ENCODE results near the gene TARBP1.
A peak's percentile ranks its signal among the peaks of the same experiment; 100 is the strongest.
"Not testable (repeated sequence)": the region's sequence is repeated elsewhere in the genome, so short reads cannot be mapped to it uniquely, and the experiment has no call there.

TARBP1 gene

GRCh38 chr1:234517110-234517802, 38.3 kb upstream of the TARBP1 start:
- Histone ChIP-seq H3K4me1 (ENCODE audit: control insufficient read depth, insufficient read depth, low read length) (peaks cover 16% of the 10 kb centered on the region), H3K4me2 (ENCODE audit: low read length) (no peak overlapping the region)

GRCh38 chr1:234515821-234516241, 36.9 kb upstream of the TARBP1 start:
- H3K9ac ChIP-seq (ENCODE audit: low read depth, low read length), result peak overlapping the region; percentile 18
- no peaks in the 10 kb centered on the region for H3K9me3 ChIP-seq (replicated peaks; ENCODE audit: low read length)
- no peaks in the 10 kb centered on the region for H3K27me3 ChIP-seq (ENCODE audit: control insufficient read depth, insufficient read depth, low read length)
- no peak overlapping the region for H3K4me3 ChIP-seq (ENCODE audit: low read length)
- H3K4me2 ChIP-seq (ENCODE audit: low read length), result peak overlapping the region; percentile 44
- H3K4me1 ChIP-seq (ENCODE audit: control insufficient read depth, insufficient read depth, low read length), result peaks cover 15% of the 10 kb centered on the region
- H3K36me3 ChIP-seq (ENCODE audit: insufficient read depth, low read length), result no peaks in the 10 kb centered on the region

More at GRCh38 chr1:234517110-234517802, 38.3 kb upstream of the TARBP1 start:
- Histone ChIP-seq H3K9me3 (replicated peaks; ENCODE audit: low read length) (no peaks in the 10 kb centered on the region), H3K36me3 (ENCODE audit: insufficient read depth, low read length) (no peaks in the 10 kb centered on the region), H3K4me3 (ENCODE audit: low read length) (no peak overlapping the region), H3K9ac (ENCODE audit: low read depth, low read length) (no peak overlapping the region), H3K27me3 (ENCODE audit: control insufficient read depth, insufficient read depth, low read length) (no peaks in the 10 kb centered on the region)

GRCh38 chr1:234515411-234515810, 36.4 kb upstream of the TARBP1 start:
- Histone ChIP-seq H3K4me3 (ENCODE audit: low read length) (no peak overlapping the region), H3K36me3 (ENCODE audit: insufficient read depth, low read length) (no peaks in the 10 kb centered on the region), H3K27me3 (ENCODE audit: control insufficient read depth, insufficient read depth, low read length) (no peaks in the 10 kb centered on the region), H3K4me2 (ENCODE audit: low read length) (peak overlapping the region; percentile 44), H3K9me3 (replicated peaks; ENCODE audit: low read length) (no peaks in the 10 kb centered on the region), H3K9ac (ENCODE audit: low read depth, low read length) (peak overlapping the region; percentile 18), H3K4me1 (ENCODE audit: control insufficient read depth, insufficient read depth, low read length) (peaks cover 15% of the 10 kb centered on the region)

- Histone ChIP-seq H3K4me1 (ENCODE audit: control insufficient read depth, insufficient read depth, low read length) (peaks cover 23% of the 10 kb centered on the region), H3K27me3 (ENCODE audit: control insufficient read depth, insufficient read depth, low read length) (no peaks in the 10 kb centered on the region), H3K4me3 (ENCODE audit: low read length) (no peak overlapping the region), H3K9me3 (replicated peaks; ENCODE audit: low read length) (no peaks in the 10 kb centered on the region), H3K9ac (ENCODE audit: low read depth, low read length) (no peak overlapping the region), H3K4me2 (ENCODE audit: low read length) (no peak overlapping the region), H3K36me3 (ENCODE audit: insufficient read depth, low read length) (no peaks in the 10 kb centered on the region)
Observed at GRCh38 chr1:234512451-234512861, 33.5 kb upstream of the TARBP1 start.

GRCh38 chr1:234509457-234510328, 30.7 kb upstream of the TARBP1 start:
- H3K4me2 ChIP-seq (ENCODE audit: low read length), result no peak overlapping the region
- H3K36me3 ChIP-seq (ENCODE audit: insufficient read depth, low read length), result no peaks in the 10 kb centered on the region
- no peak overlapping the region for H3K4me3 ChIP-seq (ENCODE audit: low read length)
- no peaks in the 10 kb centered on the region for H3K9me3 ChIP-seq (replicated peaks; ENCODE audit: low read length)
- H3K9ac ChIP-seq (ENCODE audit: low read depth, low read length), result no peak overlapping the region
- H3K4me1 ChIP-seq (ENCODE audit: control insufficient read depth, insufficient read depth, low read length), result peaks cover 19% of the 10 kb centered on the region
- H3K27me3 ChIP-seq (ENCODE audit: control insufficient read depth, insufficient read depth, low read length), result no peaks in the 10 kb centered on the region

- Histone ChIP-seq H3K4me1 (ENCODE audit: control insufficient read depth, insufficient read depth, low read length) (peaks cover 19% of the 10 kb centered on the region), H3K4me3 (ENCODE audit: low read length) (no peak overlapping the region), H3K27me3 (ENCODE audit: control insufficient read depth, insufficient read depth, low read length) (no peaks in the 10 kb centered on the region), H3K4me2 (ENCODE audit: low read length) (no peak overlapping the region), H3K36me3 (ENCODE audit: insufficient read depth, low read length) (no peaks in the 10 kb centered on the region), H3K9ac (ENCODE audit: low read depth, low read length) (no peak overlapping the region), H3K9me3 (replicated peaks; ENCODE audit: low read length) (no peaks in the 10 kb centered on the region)
Observed at GRCh38 chr1:234507626-234508387, 28.8 kb upstream of the TARBP1 start.

GRCh38 chr1:234507089-234507488, 28.1 kb upstream of the TARBP1 start:
- Histone ChIP-seq H3K4me3 (ENCODE audit: low read length) (no peak overlapping the region), H3K9ac (ENCODE audit: low read depth, low read length) (no peak overlapping the region), H3K4me1 (ENCODE audit: control insufficient read depth, insufficient read depth, low read length) (peaks cover 19% of the 10 kb centered on the region), H3K9me3 (replicated peaks; ENCODE audit: low read length) (no peaks in the 10 kb centered on the region), H3K36me3 (ENCODE audit: insufficient read depth, low read length) (no peaks in the 10 kb centered on the region), H3K4me2 (ENCODE audit: low read length) (no peak overlapping the region), H3K27me3 (ENCODE audit: control insufficient read depth, insufficient read depth, low read length) (no peaks in the 10 kb centered on the region)

GRCh38 chr1:234505769-234506102, 26.8 kb upstream of the TARBP1 start:
- H3K4me3 ChIP-seq (ENCODE audit: low read length), result no peak overlapping the region
- H3K4me1 ChIP-seq (ENCODE audit: control insufficient read depth, insufficient read depth, low read length), result peaks cover 30% of the 10 kb centered on the region
- no peak overlapping the region for H3K4me2 ChIP-seq (ENCODE audit: low read length)
- no peaks in the 10 kb centered on the region for H3K36me3 ChIP-seq (ENCODE audit: insufficient read depth, low read length)
- no peaks in the 10 kb centered on the region for H3K27me3 ChIP-seq (ENCODE audit: control insufficient read depth, insufficient read depth, low read length)
- H3K9me3 ChIP-seq (replicated peaks; ENCODE audit: low read length), result no peaks in the 10 kb centered on the region
- H3K9ac ChIP-seq (ENCODE audit: low read depth, low read length), result no peak overlapping the region

- Histone ChIP-seq H3K36me3 (ENCODE audit: insufficient read depth, low read length) (no peaks in the 10 kb centered on the region), H3K9me3 (replicated peaks; ENCODE audit: low read length) (no peaks in the 10 kb centered on the region), H3K4me3 (ENCODE audit: low read length) (no peak overlapping the region), H3K4me2 (ENCODE audit: low read length) (peak overlapping the region; percentile 6), H3K27me3 (ENCODE audit: control insufficient read depth, insufficient read depth, low read length) (no peaks in the 10 kb centered on the region), H3K9ac (ENCODE audit: low read depth, low read length) (no peak overlapping the region), H3K4me1 (ENCODE audit: control insufficient read depth, insufficient read depth, low read length) (peaks cover 35% of the 10 kb centered on the region)
Observed at GRCh38 chr1:234504969-234505768, 26.2 kb upstream of the TARBP1 start.

- H3K27me3 ChIP-seq (ENCODE audit: control insufficient read depth, insufficient read depth, low read length); H3K4me2 ChIP-seq (ENCODE audit: low read length); H3K9ac ChIP-seq (ENCODE audit: low read depth, low read length); H3K9me3 ChIP-seq (replicated peaks; ENCODE audit: low read length); H3K36me3 ChIP-seq (ENCODE audit: insufficient read depth, low read length); H3K4me3 ChIP-seq (ENCODE audit: low read length): not testable (repeated sequence)
- H3K4me1 ChIP-seq (ENCODE audit: control insufficient read depth, insufficient read depth, low read length), result peaks cover 37% of the 10 kb centered on the region
Observed at GRCh38 chr1:234504251-234504650, 25.3 kb upstream of the TARBP1 start.
